AG08396 (cell line): ENCODE results near the gene SF3B2.
A peak's percentile ranks its signal among the peaks of the same experiment; 100 is the strongest.
"Not testable (repeated sequence)": the region's sequence is repeated elsewhere in the genome, so short reads cannot be mapped to it uniquely, and the experiment has no call there.

Experiments used
- DNase-seq: peaks from one replicate; pipeline ENCODE4 v3.0.0; 2012; ENCODE audit warnings: low spot score, mixed read lengths

Gene SF3B2

DNA sequence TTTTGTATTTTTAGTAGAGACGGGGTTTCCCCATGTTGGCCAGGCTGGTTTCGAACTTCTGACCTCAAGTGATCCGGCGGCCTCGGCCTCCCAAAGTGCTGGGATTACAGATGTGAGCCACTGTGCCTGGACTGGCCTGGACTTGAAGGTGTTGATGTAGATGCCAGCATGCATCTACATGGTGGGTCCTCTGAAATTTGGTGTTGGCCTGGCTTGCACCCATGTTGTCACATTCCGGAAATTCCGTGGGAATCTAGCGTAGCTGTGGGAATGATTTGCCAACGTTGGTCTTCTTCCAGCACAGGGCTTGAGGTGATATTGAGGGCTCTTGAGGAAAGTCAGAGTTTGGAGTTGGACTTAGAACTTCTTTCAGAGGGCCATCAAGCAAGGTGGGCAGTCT lies 24.4 kb downstream of the SF3B2 start:
- no peak for DNase-seq

DNA sequence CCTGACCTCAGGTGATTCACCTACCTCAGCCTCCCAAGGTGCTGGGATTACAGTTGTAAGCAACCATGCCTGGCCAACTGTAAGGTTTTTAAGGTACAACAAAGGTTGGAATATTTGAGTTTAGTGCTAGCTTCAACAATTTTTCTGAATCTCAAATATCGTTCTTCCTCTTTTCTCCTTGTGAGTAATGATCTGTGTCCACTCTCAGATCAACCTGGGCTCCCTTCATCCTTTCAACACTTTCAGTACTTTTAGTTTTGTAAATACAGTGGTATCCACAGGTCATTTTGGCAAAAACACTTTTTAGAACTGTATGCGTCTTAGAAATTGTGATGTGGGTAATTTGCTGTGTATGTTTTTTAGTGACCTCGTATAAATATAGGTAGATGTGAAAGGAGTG lies 25.8 kb downstream of the SF3B2 start:
- no peak for DNase-seq

DNA sequence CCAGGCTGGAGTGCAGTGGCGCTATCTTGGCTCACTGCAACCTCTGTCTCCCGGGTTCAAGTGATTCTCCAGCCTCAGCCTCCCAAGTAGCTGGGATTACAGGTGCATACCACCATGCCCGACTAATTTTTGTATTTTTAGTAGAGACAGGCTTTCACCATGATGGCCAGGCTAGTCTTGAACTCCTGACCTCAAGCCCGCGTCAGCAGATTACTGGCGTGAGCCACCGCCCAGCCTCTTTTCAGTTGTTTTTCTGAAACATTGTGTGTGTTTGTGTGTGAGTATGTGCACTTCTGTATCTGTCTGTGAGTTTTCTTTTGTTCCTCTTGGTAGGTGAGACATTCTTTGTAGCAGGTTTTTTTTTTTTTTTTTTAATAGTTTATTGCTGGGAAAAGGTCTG lies 26.8 kb downstream of the SF3B2 start:
- not testable (repeated sequence) for DNase-seq

DNA sequence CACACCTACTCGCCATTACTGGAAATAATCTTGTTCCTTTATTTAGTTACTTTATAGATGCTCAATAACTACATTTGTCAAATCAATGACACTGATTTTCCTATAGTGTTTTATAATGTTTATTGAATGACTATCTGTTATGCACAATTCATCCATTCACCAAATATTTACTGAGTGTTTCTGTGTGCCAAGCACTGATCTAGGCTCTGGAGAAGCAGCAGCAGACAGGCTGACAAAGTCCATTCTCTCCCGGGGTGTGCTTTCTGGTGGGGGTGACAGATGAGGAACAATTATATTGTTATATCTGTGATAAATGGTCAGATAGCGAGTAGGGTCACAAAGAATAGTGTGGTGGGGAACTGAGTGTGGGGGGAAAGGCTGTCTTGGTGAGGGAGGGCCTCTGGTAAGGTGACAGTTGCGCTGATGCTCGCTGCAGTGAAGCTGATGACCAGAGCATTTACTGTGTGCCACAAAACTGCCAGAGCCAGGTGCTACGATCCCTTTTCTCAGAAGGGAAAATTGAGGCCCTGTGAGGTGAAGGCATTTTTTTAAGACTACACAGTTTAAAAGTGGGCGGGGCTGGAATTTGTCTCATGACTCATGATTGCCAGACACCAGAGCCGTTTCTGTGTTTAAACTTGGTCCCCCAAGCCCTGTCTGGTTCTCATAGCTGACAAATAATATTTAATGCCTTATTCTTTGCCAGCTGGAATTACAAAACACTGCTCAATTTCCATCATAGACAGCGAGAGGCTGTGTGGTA lies 28.1 kb downstream of the SF3B2 start:
- DNase-seq: peak; percentile 80

DNA sequence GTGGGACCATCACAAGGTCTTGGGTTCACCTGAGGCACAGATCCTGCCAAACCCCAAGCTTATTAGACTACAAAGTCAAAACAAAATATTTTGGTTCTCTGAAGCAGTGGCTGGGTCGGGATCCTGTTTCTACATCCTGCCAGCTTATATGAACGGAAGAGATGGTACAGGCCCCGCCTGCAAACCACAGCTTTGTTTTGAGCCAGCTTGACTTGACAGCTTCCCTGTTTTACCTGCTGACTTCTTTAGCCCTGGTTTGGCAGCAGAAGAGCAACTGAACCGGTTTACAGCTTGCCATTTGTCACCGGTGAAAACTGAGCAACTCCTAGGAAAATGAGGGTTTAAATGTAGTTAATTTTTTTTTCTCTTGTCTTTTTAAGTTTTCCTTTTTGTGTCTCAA lies 29.3 kb downstream of the SF3B2 start:
- no peak for DNase-seq

DNA sequence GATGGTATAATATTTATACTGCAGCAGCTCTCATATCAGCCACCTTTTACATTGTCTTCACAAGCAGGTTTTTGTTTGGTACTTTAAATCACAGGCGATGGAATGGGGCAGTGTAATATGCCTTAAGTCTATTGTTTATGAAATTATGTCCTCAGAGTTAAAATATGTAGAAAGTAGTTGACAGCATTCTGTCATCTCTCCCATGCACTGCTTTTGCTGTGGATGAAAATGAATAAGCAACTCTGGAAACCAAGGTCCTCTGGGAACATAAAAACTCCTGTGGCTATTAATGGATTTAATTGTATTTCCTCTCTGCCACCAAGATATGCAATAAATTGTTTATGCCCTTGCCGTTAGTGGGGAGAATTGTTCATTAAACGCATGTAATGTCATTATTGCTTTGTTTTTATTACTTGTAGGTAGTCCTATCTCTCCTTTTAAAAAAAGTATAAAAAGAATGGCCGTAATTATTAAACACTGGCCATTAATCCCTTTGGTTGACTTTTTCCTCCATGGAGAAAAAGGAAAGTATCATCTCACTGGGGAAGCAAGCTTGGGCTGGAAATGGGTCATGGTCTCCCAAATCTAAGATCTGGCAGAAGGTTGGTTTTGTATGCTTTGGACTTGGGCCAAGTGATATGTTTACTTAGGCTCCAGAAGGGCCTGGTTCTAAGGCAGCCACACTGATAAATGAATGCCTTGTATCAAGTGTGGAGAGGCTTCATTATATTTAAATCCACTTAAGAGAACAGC lies 31.0 kb downstream of the SF3B2 start:
- no peak for DNase-seq

DNA sequence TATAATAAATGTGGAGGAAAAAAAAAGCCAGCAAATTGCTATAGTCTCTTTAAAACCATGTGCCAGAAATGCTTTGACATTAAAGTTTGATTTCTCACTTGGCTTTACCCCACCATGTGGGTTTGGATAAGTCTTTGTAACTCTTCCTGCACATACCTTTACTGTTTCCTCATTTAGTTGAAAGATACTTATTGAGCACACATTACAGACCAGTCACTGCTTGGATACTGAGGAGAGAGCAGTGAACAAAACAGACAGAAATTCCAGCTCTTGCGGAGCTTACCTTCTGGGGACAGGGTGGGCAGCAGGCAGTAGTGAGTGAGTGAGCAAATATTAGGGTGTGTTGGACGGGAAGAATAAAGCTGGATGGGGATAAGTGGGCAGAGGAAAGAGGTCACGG lies 31.6 kb downstream of the SF3B2 start:
- DNase-seq: no peak

DNA sequence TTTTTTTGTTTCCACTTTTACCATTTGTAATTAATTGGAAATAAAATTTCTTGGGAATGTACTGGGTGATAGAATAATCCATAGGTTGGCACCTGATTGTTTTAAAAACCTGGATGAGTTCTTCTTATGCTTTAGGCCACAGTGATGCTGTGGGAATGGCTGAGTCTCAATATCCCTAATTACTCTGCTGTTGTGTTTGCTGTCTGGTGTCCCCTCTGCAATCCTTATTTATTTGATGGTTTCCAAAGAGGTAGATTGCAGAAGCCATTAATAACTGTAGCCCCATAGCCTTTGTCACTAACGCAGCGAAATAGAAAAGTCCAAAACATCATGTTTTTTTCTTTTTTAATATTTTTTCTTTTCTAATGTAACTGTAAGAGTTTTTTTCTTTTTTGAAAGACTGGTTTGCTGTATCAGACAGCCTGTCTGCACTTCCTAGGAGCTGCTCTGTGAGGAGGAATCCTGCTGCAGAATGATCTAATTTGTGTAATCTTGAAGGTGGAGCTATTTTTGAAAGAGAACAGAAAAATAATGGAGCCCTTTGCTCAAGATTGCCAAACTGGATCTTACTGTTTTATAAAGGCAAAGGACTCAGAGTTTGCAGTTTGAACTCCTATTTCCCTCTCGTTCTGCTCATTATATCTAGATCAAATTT lies 32.8 kb downstream of the SF3B2 start:
- no peak for DNase-seq

DNA sequence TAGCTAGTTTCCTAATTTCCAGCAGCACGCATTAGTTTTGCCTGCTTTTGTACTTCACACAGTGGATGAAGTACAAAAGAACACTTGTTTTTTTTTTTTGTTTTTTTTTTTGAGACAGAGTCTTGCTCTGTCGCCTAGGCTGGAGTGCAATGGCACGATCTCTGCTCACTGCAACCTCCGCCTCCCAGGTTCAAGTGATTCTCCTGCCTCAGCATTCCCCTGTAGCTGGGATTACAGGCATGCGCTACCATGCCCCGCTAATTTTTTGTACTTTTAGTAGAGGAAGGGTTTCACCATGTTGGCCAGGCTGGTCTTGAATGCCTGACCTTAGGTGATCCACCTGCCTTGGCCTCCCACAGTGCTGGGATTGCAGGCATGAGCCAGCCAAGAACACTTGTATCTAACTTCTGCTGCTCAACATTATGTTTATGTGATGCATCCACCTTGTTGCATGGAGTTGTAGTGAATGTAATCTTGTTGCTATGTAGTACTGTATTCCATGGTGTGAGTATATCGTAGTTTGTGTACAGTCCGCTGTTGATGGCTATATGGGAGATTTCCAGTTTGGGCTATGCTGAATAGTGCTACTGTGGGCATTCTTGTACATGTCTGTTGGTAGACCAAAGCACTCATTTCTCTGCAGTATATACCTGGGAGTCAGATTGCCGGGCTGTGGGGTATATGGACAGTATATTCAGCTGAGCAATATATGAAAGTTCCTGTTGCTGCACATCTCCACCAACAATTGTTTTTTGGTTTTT lies 35.2 kb downstream of the SF3B2 start:
- no peak for DNase-seq

DNA sequence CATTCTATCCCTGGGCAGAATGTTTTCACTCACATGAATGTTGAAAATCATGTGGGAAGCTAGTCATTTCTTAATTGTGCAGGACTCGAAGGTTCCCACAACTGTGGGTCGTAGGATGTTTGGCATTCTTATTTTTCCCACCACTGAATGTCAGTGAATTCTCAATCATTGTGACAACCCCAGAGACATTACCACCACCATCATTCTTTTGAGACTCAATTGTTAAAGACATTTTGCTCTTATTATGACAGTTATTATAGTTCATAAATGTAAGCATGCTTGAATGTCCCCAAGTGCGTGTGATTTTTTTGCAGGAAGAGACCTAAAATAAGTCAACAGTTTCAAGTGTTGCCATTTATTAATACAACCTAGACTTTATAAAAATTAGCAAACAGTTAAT lies 36.9 kb downstream of the SF3B2 start:
- DNase-seq: no peak

DNA sequence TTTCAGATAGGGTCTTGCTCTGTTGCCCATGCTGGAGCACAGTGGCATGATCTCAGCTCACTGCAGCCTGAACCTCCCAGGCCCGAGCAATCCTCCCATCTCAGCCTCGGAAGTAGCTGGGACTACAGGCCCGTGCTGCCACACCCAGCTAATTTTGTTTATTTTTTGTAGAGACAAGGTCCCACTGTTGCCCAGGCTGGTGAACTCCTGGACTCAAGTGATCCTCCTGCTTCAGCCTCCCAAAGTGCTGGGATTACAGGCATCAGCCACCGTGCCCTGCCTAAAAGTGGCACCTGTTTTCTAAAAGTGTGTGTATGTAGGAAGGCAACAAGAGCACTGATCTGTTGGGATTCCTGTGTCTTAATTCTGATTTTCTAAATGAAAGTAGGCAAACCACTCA lies 38.1 kb downstream of the SF3B2 start:
- no peak for DNase-seq

DNA sequence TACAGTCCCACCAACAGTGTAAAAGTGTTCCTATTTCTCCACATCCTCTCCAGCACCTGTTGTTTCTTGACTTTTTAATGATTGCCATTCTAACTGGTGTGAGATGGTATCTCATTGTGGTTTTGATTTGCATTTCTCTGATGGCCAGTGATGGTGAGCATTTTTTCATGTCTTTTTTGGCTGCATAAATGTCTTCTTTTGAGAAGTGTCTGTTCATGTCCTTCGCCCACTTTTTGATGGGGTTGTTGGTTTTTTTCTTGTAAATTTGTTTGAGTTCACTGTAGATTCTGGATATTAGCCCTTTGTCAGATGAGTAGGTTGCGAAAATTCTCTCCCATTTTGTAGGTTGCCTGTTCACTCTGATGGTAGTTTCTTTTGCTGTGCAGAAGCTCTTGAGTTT lies 40.0 kb downstream of the SF3B2 start:
- DNase-seq: not testable (repeated sequence)

DNA sequence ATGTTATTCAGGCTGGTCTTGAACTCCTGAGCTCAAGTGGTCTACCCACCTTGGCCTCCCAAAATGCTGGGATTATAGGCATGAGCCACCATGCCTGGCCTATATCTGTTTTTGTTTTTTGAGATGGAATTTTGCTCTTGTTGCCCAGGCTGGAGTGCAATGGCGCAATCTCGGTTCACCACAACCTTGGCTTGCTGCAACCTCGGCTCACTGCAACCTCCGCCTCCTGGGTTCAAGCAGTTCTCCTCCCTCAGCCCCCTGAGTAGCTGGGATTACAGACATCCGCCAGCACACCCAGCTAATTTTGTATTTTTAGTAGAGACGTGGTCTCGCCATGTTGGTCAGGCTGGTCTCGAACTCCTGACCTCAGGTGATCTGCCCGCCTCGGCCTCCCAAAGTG lies 47.6 kb downstream of the SF3B2 start:
- DNase-seq: not testable (repeated sequence)

DNA sequence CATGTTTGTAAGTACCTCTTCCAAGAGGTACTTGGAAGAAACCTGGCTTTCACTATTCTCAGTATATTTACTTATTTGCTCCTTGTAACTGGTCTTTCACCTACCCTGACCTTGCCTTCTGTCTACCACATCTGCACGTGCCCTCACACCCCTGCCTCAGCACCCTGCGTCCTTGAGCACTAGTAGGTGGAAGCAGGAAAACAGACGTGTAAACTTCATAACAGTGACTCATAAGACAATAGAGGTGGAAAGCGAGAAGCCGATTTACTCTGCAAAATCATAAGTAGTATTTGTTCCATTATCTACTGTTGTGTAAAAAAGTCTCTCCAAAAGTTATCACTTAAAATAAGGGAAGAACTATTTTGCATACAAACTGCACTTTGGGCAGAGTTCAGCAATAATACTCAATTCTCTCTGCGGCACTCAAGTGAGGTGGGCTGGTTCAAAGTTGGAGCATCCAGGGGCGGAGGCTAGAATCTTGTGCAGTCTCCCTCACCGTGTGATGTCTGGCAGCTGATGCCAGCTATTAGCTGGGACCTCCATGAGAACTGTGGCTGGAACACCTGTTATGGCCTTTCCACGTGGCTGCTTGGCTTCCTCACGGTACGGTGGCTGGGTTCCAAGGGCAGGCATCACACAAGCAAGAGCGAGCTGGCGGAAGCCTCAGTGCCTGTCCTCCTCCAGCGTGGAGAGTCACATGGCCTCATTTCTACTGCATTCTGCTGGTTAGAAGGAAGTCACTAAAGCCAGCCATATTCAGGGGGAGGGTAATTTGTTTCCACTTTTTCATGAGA lies 48.3 kb downstream of the SF3B2 start:
- no peak for DNase-seq

DNA sequence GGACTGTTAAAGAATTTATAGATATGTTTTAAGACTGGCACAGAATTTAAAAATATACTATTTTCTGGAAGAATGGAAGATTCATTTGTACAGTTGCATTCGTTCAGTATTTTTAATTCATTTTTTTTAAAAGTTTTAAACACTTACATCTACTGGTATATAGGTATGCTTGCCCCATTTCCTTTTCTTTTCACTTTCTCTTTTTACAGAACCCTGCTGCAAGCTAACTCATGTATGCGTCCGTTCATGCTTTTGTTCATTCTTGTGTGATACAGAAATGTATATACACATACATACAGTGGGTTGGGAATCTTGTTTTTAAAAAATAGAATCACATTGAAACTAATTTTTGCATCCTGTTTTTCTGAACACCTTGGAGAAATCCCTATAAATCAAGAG lies 48.9 kb downstream of the SF3B2 start:
- no peak for DNase-seq

DNA sequence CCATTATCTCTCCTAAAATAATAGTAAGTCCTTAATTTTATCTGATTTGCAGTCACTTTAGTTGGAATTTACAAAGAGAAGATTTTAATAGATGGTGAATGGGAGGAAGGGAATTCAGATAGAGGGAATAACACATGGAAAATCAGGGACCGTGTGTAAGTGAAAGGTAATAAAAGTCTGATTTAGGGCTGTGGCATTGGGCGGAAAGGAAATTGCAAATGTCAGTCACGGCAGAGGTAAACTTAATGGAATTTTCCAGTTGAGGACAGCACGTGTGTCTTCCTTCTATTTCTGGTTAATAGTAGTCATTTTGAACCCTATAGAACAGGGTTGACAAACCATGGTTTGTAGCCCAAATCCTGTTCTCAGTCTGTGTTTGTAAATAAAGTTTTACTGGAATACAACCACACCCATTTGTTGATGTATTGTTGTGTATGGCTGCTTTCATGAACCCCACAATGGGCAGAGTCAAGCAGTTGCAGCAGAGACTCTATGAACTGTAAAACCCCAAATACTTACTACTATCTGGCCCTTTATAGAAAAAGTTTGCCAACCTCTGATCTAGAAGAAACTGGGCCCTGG lies 52.0 kb downstream of the SF3B2 start:
- DNase-seq: no peak

DNA sequence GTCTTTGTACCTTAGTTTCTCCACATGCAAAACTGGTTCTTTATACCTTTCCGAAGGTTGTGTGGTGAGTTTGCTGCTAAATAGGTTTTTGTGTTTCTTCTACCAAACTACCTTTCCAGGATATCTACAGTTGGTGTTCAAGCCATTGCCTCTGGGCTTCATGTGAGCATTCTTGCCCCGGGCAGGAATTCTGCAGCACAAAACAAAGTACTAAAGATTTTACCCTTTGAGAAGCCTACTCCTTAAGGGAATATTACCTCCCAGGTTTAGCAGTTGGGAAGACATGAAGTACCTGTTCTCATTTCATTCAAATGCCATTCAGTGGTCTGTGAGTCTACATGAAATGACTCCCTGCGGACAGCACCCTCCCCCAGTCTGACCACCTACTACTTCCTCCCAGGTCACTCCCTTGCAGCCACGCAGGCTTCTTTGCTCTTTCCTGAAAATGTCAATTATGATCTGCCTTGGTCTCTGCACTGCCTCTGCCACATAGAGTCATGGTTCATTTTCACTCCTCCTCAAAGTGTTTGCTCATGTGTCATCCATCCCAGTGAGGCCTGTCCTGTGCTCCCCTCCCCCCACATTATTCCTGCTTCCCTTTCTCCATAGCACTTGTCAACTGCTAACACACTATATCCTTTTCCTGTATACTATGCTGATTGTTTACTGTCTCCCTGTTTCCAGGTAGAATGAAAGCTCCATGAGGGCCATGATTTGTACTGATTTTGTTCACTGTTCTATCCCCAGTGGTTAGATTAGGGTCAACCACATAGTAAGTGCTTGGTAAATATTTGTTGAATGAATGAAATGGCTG lies 54.8 kb downstream of the SF3B2 start:
- DNase-seq: no peak

DNA sequence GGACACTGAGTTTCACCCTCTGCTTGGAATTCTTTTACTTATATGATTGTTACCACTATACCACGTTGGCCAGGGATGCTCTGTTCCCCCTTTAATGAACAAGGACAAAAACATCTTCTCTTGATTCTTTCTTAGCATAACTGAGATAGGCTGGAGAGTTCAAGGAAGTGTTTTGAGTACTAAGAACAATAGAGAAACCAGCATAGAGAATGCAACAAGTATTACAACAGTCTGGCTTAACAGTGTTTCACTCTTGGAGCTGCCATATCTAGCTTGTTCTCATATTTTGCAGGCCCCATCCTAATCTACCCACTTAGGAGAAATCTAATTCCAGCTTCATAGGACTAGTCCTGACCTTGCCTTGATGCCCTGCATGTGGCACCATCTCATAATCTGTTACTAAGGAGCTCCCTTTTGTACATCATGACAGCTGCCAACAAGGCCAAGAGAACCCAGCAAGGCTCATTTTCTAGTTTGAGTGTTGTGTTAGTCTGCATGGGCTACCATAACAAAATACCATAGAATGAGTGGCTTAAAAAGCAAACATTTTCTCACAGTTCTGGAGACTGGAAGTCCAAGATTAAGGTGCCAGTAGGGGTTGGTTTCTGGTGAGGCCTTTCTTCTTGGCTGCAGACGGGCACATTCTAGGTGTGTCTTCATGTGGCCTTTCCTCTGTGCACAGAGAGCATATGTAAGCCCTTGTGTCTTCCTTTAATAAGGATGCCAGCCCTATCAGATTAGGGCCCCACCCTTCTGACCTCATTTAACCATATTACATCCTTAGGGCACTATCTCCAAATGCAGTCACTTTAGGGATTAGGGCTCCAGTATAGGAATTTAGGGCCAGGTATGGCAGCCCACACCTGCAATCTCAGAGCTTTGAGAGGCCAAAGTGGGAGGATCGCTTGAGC lies 55.7 kb downstream of the SF3B2 start:
- DNase-seq: no peak

DNA sequence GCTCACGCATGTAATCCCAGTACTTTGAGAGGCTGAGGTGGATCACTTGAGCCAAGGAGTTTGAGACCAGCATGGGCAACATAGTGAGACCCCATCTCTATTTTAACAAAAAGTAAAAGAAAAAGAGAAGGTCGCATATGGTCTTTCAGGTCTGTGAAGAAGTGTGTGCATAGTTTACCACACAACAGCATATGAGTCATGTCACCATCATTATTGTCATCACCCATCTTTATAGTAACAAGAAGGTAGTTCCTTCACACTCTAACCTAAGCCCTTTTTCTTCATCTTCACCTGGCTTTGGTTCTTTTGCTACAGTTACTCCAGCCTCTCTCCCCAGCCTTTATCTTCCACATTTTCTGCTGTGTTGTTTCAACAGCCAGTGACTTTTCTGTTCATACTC lies 57.1 kb downstream of the SF3B2 start:
- DNase-seq: no peak
